Upper lobe of right lung (tissue), 1 donor: ENCODE results near the gene SCAP. TPM values are rescaled to one million over a fixed set of nuclear protein-coding genes. Genes with fewer than 3 reads are reported as not detected.
"Not testable (repeated sequence)": the region's sequence is repeated elsewhere in the genome, so short reads cannot be mapped to it uniquely, and the experiment has no call there.

Experiments used
- ATAC-seq: fragments of 200-7000 bp; cut with Tn5 transposase; one replicate; pipeline ENCODE4 v1.9.1; 2020; ENCODE audit warnings: mild to moderate bottlenecking, moderate library complexity
- DNase-seq: peaks from one replicate; pipeline ENCODE4 v3.0.0-alpha.2; 2020
- H3K27ac ChIP-seq: fragments of 200-600 bp; one replicate; pipeline ENCODE4 v1.8.0; 2022
- H3K27me3 ChIP-seq: fragments of 200-600 bp; one replicate; pipeline ENCODE4 v1.8.0; 2022; ENCODE audit warnings: mild to moderate bottlenecking
- H3K36me3 ChIP-seq: fragments of 200-600 bp; one replicate; pipeline ENCODE4 v1.8.0; 2022
- H3K4me1 ChIP-seq: fragments of 200-600 bp; one replicate; pipeline ENCODE4 v1.8.0; 2022
- H3K4me3 ChIP-seq: fragments of 200-600 bp; one replicate; pipeline ENCODE4 v1.8.0; 2022; ENCODE audit warnings: mild to moderate bottlenecking
- H3K9me3 ChIP-seq: fragments of 200-600 bp; one replicate; pipeline ENCODE4 v1.8.0; 2022
- CTCF ChIP-seq: fragments of 200-600 bp; IDR thresholded peaks from one replicate; pipeline ENCODE4 v1.8.0; 2022; ENCODE audit warnings: antibody characterized with exemption
- intact Hi-C: fragments of 100-400 bp; cut with DNase I; formaldehyde crosslinking; loops from one replicate; pipeline ENCODE4 v1.11.0; 2022
- total RNA-seq: library from RNA; stranded (reverse); fragmentation: NEBNext Ultra II Directional; extraction: Animal tissue kit (Norgen Biotek cat#: 25700); gene quantifications from one replicate; pipeline ENCODE4 v1.2.1, GENCODE V29; 2021
- donor health status: DM: no; HTN: yes; CAD: no; lungs with severe emphysema.

Gene SCAP
- total RNA-seq, 1 donor from 2014 or later = 66.5 TPM

- H3K36me3 ChIP-seq = no peaks in the 10 kb centered on the region
- H3K9me3 ChIP-seq = no peaks in the 10 kb centered on the region
- TF ChIP-seq CTCF = no peak
- intact Hi-C loops = no loop called here
- ATAC-seq (peak; percentile 43), DNase-seq (no peak)
- no peaks in the 10 kb centered on the region for H3K27me3 ChIP-seq
- H3K4me3 ChIP-seq = no peak overlapping the region
- H3K4me1 ChIP-seq = peaks cover 7% of the 10 kb centered on the region
- no peak overlapping the region for H3K27ac ChIP-seq
Measured at GRCh38 chr3:47464588-47464987, 11.2 kb downstream of the SCAP start.

- ATAC-seq, H3K27ac ChIP-seq, H3K27me3 ChIP-seq, H3K9me3 ChIP-seq, H3K36me3 ChIP-seq, H3K4me3 ChIP-seq, intact Hi-C loops, DNase-seq: not testable (repeated sequence)
- peaks cover 20% of the 10 kb centered on the region for H3K4me1 ChIP-seq
Measured at GRCh38 chr3:47459534-47460085, 16.1 kb downstream of the SCAP start.

- H3K9me3 ChIP-seq = no peaks in the 10 kb centered on the region
- no peak for DNase-seq
- H3K27ac ChIP-seq = no peak overlapping the region
- H3K4me1 ChIP-seq = peaks cover 15% of the 10 kb centered on the region
- intact Hi-C loops = no loop called here
- no peak for ATAC-seq
- no peaks in the 10 kb centered on the region for H3K27me3 ChIP-seq
- H3K36me3 ChIP-seq = no peaks in the 10 kb centered on the region
- no peak overlapping the region for H3K4me3 ChIP-seq
- TF ChIP-seq CTCF = no peak
Measured at GRCh38 chr3:47456984-47457383, 18.8 kb downstream of the SCAP start.

GRCh38 chr3:47455806-47456452, 19.8 kb downstream of the SCAP start:
- TF ChIP-seq CTCF = no peak
- DNase-seq = no peak
- H3K27ac ChIP-seq = no peak overlapping the region
- intact Hi-C loops = no loop called here
- no peaks in the 10 kb centered on the region for H3K36me3 ChIP-seq
- no peaks in the 10 kb centered on the region for H3K27me3 ChIP-seq
- no peaks in the 10 kb centered on the region for H3K9me3 ChIP-seq
- H3K4me3 ChIP-seq = no peak overlapping the region
- H3K4me1 ChIP-seq = peaks cover 13% of the 10 kb centered on the region
- no peak for ATAC-seq

GRCh38 chr3:47452453-47453215, 23.1 kb downstream of the SCAP start:
- Histone ChIP-seq H3K4me3 (no peak overlapping the region), H3K27ac (no peak overlapping the region), H3K36me3 (no peaks in the 10 kb centered on the region), H3K27me3 (no peaks in the 10 kb centered on the region), H3K9me3 (no peaks in the 10 kb centered on the region), H3K4me1 (peaks cover 13% of the 10 kb centered on the region)
- TF ChIP-seq CTCF = no peak
- DNase-seq = no peak
- intact Hi-C loops = no loop called here
- ATAC-seq = no peak

GRCh38 chr3:47444103-47444502, 31.6 kb downstream of the SCAP start:
- H3K27ac ChIP-seq = peak overlapping the region; percentile 47
- no peak for TF ChIP-seq CTCF
- intact Hi-C loops = no loop called here
- no peaks in the 10 kb centered on the region for H3K27me3 ChIP-seq
- H3K4me1 ChIP-seq = peaks cover 6% of the 10 kb centered on the region
- H3K36me3 ChIP-seq = peaks cover 23% of the 10 kb centered on the region
- ATAC-seq (no peak), DNase-seq (no peak)
- H3K4me3 ChIP-seq = no peak overlapping the region
- H3K9me3 ChIP-seq = no peaks in the 10 kb centered on the region
